Measurements from ENCODE around the gene HES6.

DNA sequence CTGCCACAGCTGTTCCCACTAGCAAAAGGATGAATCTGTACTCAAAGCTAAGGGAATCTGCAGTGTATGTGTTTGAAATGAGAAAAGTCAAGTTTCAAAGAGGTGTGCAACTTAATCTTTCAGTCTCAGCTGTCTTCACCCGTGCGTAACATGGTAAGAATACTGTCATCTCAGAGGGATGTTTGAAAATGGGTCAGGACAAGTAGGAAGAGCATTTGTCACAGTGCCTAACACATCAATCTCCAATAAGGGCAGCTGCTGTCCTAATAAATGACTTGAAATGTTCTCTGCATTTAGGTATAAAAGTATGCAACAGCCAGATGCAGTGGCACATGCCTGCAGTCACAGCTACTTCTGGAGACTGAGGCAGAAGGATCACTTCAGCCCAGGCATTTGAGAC is 49.4 kb downstream of the HES6 start:
- TF ChIP-seq EZH2 (IDR thresholded peaks at IDR 0.05; ENCODE audit: insufficient read depth, poor library complexity, severe bottlenecking) (no peak), EZH2phosphoT487 (IDR thresholded peaks at IDR 0.05; ENCODE audit: insufficient read depth, low read depth) (no peak)
